GM23338 (cell line): ENCODE measurements around the gene ACSM6. TPM values are rescaled to one million over a fixed set of nuclear protein-coding genes. Genes with fewer than 3 reads are reported as not detected.

Experiments
- ATAC-seq: fragments of 200-7000 bp; cut with Tn5 transposase; 3 replicates; pipeline ENCODE4 v1.9.1; 2020
- DNase-seq: peaks from one replicate; pipeline ENCODE4 v3.0.0-alpha.2; 2015; ENCODE audit warnings: low spot score
- H2AFZ ChIP-seq: fragments of 200-600 bp; sonication (generic); 2 replicates; pipeline ENCODE4 v1.8.0; 2016; ENCODE audit warnings: antibody characterized with exemption, mild to moderate bottlenecking, moderate library complexity
- H3F3A ChIP-seq: fragments of 200-600 bp; sonication (generic); replicated peaks from 2 replicates; pipeline ENCODE4 v1.8.0; 2017; ENCODE audit warnings: antibody characterized with exemption, mixed run types, low read depth
- H3K27ac ChIP-seq: fragments of 200-600 bp; sonication (generic); 2 replicates; pipeline ENCODE4 v1.6.1; 2016; ENCODE audit warnings: low read depth
- H3K27me3 ChIP-seq: fragments of 200-600 bp; sonication (generic); 2 replicates; pipeline ENCODE4 v1.8.0; 2016; ENCODE audit warnings: mild to moderate bottlenecking, mixed run types, moderate library complexity; ENCODE audit not compliant: insufficient read depth
- H3K36me3 ChIP-seq: fragments of 200-600 bp; sonication (generic); 2 replicates; pipeline ENCODE4 v1.8.0; 2016; ENCODE audit warnings: mild to moderate bottlenecking; ENCODE audit not compliant: insufficient read depth
- H3K4me1 ChIP-seq: fragments of 200-600 bp; sonication (generic); 2 replicates; pipeline ENCODE4 v1.8.0; 2016; ENCODE audit warnings: mild to moderate bottlenecking, moderate library complexity; ENCODE audit not compliant: insufficient read depth
- H3K4me2 ChIP-seq: fragments of 200-600 bp; sonication (generic); 2 replicates; pipeline ENCODE4 v1.7.1; 2017; ENCODE audit warnings: mixed run types
- H3K4me3 ChIP-seq: fragments of 200-600 bp; sonication (generic); 2 replicates; pipeline ENCODE4 v1.6.1; 2016; ENCODE audit warnings: mixed run types
- H3K79me2 ChIP-seq: fragments of 200-600 bp; sonication (generic); replicated peaks from 2 replicates; pipeline ENCODE4 v1.8.0; 2017; ENCODE audit warnings: mild to moderate bottlenecking; ENCODE audit not compliant: insufficient read depth
- H3K9me2 ChIP-seq: fragments of 200-600 bp; sonication (generic); 2 replicates; pipeline ENCODE4 v1.8.0; 2017; ENCODE audit not compliant: insufficient read depth
- H4K20me1 ChIP-seq: fragments of 200-600 bp; sonication (generic); replicated peaks from 2 replicates; pipeline ENCODE4 v1.8.0; 2017; ENCODE audit warnings: mild to moderate bottlenecking; ENCODE audit not compliant: insufficient read depth
- H3K27ac Mint-ChIP-seq: 2 replicates; pipeline ENCODE4 v1.8.0; 2020; ENCODE audit warnings: inconsistent platforms, mild to moderate bottlenecking, moderate library complexity, mixed read lengths
- H3K27me3 Mint-ChIP-seq: 3 replicates; pipeline ENCODE4 v1.8.0; 2022; ENCODE audit warnings: low read depth, mild to moderate bottlenecking, moderate library complexity, mixed read lengths, inconsistent platforms; ENCODE audit not compliant: insufficient read depth, poor library complexity
- H3K36me3 Mint-ChIP-seq: 3 replicates; pipeline ENCODE4 v1.8.0; 2021; ENCODE audit warnings: low read depth, mild to moderate bottlenecking, inconsistent platforms, moderate library complexity, mixed read lengths
- H3K4me1 Mint-ChIP-seq: 3 replicates; pipeline ENCODE4 v1.8.0; 2020; ENCODE audit warnings: mild to moderate bottlenecking, inconsistent platforms, mixed read lengths
- H3K4me3 Mint-ChIP-seq: 3 replicates; pipeline ENCODE4 v1.8.0; 2021; ENCODE audit warnings: moderate library complexity, mild to moderate bottlenecking, inconsistent platforms, mixed read lengths
- H3K9me3 Mint-ChIP-seq: 3 replicates; pipeline ENCODE4 v1.8.0; 2020; ENCODE audit warnings: moderate library complexity, mild to moderate bottlenecking, inconsistent platforms, mixed read lengths
- CREB1 ChIP-seq: fragments of 250-450 bp; sonication (Bioruptor Pico); IDR thresholded peaks from 2 replicates; pipeline ENCODE4 v1.5.0; 2020; ENCODE audit warnings: low read depth, mild to moderate bottlenecking, moderate library complexity
- CTCF ChIP-seq, 2 experiments: fragments of 200-600 bp in 1 of 2; sonication (generic) in 1 of 2; conservative IDR thresholded peaks; 2 replicates each; pipeline versions ENCODE4 v1.5.1 to v1.6.1; 2016 to 2017; ENCODE audit warnings: antibody characterized with exemption in 2 of 2, low read depth in 2 of 2, mild to moderate bottlenecking in 2 of 2, moderate library complexity in 1 of 2
- ETS1 ChIP-seq: IDR thresholded peaks from 2 replicates; pipeline ENCODE4 v1.6.1; 2016; ENCODE audit warnings: antibody characterized with exemption
- EZH2 ChIP-seq: fragments of 200-600 bp; sonication (generic); IDR thresholded peaks from one replicate; pipeline ENCODE4 v1.8.0; 2017; ENCODE audit warnings: antibody characterized with exemption, mild to moderate bottlenecking, low read depth; ENCODE audit not compliant: unreplicated experiment
- EZH2phosphoT487 ChIP-seq: fragments of 200-600 bp; sonication (generic); IDR thresholded peaks from one replicate; pipeline ENCODE4 v1.8.1; 2018; ENCODE audit warnings: antibody characterized with exemption; ENCODE audit not compliant: unreplicated experiment
- JUNB ChIP-seq: IDR thresholded peaks from one replicate; pipeline ENCODE4 v1.6.1; 2016; ENCODE audit warnings: antibody characterized with exemption; ENCODE audit not compliant: unreplicated experiment
- NANOG ChIP-seq: IDR thresholded peaks from 2 replicates; pipeline ENCODE4 v1.6.1; 2016; ENCODE audit warnings: antibody characterized with exemption, borderline replicate concordance
- POLR2AphosphoS5 ChIP-seq: IDR thresholded peaks from 2 replicates; pipeline ENCODE4 v1.6.1; 2016; ENCODE audit warnings: antibody characterized with exemption, low read depth
- REST ChIP-seq: IDR thresholded peaks from one replicate; pipeline ENCODE4 v1.6.1; 2018; ENCODE audit warnings: antibody characterized with exemption; ENCODE audit not compliant: unreplicated experiment
- STAT1 ChIP-seq: IDR thresholded peaks from one replicate; pipeline ENCODE4 v1.6.1; 2016; ENCODE audit warnings: antibody characterized with exemption; ENCODE audit not compliant: unreplicated experiment
- ZNF114 ChIP-seq: fragments of 250-450 bp; sonication (Bioruptor Pico); IDR thresholded peaks from 2 replicates; pipeline ENCODE4 v1.5.0; 2020; ENCODE audit warnings: mild to moderate bottlenecking, moderate library complexity
- ZNF331 ChIP-seq: fragments of 250-450 bp; sonication (Bioruptor Pico); IDR thresholded peaks from 2 replicates; pipeline ENCODE4 v1.5.0; 2020; ENCODE audit warnings: low read depth, mild to moderate bottlenecking, moderate library complexity
- ZNF462 ChIP-seq: fragments of 250-450 bp; sonication (Bioruptor Pico); IDR thresholded peaks from 2 replicates; pipeline ENCODE4 v1.5.0; 2020; ENCODE audit warnings: mild to moderate bottlenecking, moderate library complexity
- polyA plus RNA-seq: library from polyadenylated mRNA; unstranded; fragments of >200 nt; fragmentation: Nextera tagmentation; extraction: Ambion mirVana; gene quantifications from 2 replicates; pipeline ENCODE4 v1.2.1, GENCODE V29; 2016
- total RNA-seq: library from RNA; depleted of rRNA; stranded (reverse); fragments of >200 nt; shearing (Covaris generic); gene quantifications from 2 replicates; pipeline ENCODE4 v1.2.3, GENCODE V29; 2014

ACSM6 gene
- total and polyA plus RNA-seq, 2 experiments from 2014 or later: 0.65 TPM; not detected in 1

- H3K36me3 ChIP-seq: no peaks in the 10 kb centered on the region
- Mint-ChIP-seq H3K36me3 (peaks cover 20% of the 10 kb centered on the region; the same call in 2 of the 3 replicates), H3K9me3 (peaks cover 2% of the 10 kb centered on the region), H3K27me3 (peaks cover 2% of the 10 kb centered on the region), H3K4me1 (no peaks in the 10 kb centered on the region), H3K4me3 (no peak overlapping the region), H3K27ac (no peak overlapping the region)
- no peaks in the 10 kb centered on the region for H3K4me1 ChIP-seq
- H3K9me2 ChIP-seq: peaks cover 5% of the 10 kb centered on the region; the same call in 1 of the 2 replicates
- no peak overlapping the region for H3K27ac ChIP-seq
- no peak overlapping the region for H2AFZ ChIP-seq
- no peaks in the 10 kb centered on the region for H3F3A ChIP-seq
- DNase-seq: no peak
- H3K79me2 ChIP-seq: no peaks in the 10 kb centered on the region
- no peaks in the 10 kb centered on the region for H3K27me3 ChIP-seq
- no peak overlapping the region for H3K4me2 ChIP-seq
- no peak overlapping the region for H3K4me3 ChIP-seq
- no peak for TF ChIP-seq CREB1 (CRISPR knock-in tag)
- no peak for TF ChIP-seq JUNB
- no peak for TF ChIP-seq STAT1
- TF ChIP-seq REST: no peak
- TF ChIP-seq CTCF (conservative IDR thresholded peaks at IDR 0.05; ENCODE audit: low read depth in 2 of 2): no peak
- TF ChIP-seq POLR2AphosphoS5: no peak
- no peak for TF ChIP-seq EZH2
- TF ChIP-seq ETS1: no peak
- no peak for TF ChIP-seq EZH2phosphoT487
- no peak for TF ChIP-seq ZNF114 (CRISPR knock-in tag)
- no peak for TF ChIP-seq NANOG
- no peak for TF ChIP-seq ZNF462 (CRISPR knock-in tag)
- TF ChIP-seq ZNF331 (CRISPR knock-in tag): no peak
- H4K20me1 ChIP-seq: no peaks in the 10 kb centered on the region
- no peak for ATAC-seq
These were observed 21.2 kb upstream of the ACSM6 start for GRCh38 chr10:95172851-95173250.
